Tibial nerve (tissue), 3 donors: ENCODE data around the gene HMCN1.

ENCODE experiments used
- POLR2A ChIP-seq, 2 donors: fragments of 450-650 bp; IDR thresholded peaks; one replicate each; pipeline ENCODE4 v1.6.1; 2017; ENCODE audit warnings: antibody characterized with exemption in 2 of 2, mild to moderate bottlenecking in 2 of 2, moderate library complexity in 2 of 2
- TF ChIP-seq, protein P1 (sequence below), 5 experiments: fragments of 200-600 bp in 3 of 5; fragments of 450-650 bp in 2 of 5; sonication (generic) in 3 of 5; IDR thresholded peaks; one replicate each; pipeline ENCODE4 v1.5.1; 2016 to 2019; ENCODE audit warnings: antibody characterized with exemption in 5 of 5, mild to moderate bottlenecking in 3 of 5, moderate library complexity in 2 of 5

DNA sequence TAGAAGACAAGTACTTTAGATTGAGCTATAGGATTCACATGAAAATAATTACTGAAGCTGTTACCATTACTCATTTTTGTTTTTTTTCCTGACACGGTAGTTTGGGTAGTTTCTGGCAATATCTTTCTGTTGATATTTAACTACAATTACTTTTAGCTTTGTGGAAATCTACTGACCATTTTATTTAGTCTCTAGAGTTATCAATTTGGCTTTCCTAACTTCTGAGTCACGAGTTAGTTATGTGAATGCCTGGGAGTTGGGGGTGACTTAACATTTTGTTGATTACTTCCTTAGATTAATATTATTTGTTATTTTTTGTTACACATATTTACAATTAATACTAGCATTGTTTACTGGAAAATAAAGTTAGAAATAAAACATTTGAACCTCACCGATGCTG is 160.6 kb downstream of the HMCN1 start:
- no peak for TF ChIP-seq POLR2A (IDR thresholded peaks at IDR 0.05)
- TF ChIP-seq, protein P1, sequence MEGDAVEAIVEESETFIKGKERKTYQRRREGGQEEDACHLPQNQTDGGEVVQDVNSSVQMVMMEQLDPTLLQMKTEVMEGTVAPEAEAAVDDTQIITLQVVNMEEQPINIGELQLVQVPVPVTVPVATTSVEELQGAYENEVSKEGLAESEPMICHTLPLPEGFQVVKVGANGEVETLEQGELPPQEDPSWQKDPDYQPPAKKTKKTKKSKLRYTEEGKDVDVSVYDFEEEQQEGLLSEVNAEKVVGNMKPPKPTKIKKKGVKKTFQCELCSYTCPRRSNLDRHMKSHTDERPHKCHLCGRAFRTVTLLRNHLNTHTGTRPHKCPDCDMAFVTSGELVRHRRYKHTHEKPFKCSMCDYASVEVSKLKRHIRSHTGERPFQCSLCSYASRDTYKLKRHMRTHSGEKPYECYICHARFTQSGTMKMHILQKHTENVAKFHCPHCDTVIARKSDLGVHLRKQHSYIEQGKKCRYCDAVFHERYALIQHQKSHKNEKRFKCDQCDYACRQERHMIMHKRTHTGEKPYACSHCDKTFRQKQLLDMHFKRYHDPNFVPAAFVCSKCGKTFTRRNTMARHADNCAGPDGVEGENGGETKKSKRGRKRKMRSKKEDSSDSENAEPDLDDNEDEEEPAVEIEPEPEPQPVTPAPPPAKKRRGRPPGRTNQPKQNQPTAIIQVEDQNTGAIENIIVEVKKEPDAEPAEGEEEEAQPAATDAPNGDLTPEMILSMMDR (IDR thresholded peaks at IDR 0.05) = no peak
